GM18502 (cell line): ENCODE data around the gene FAM199X.
A peak's percentile ranks its signal among the peaks of the same experiment; 100 is the strongest.

Source experiments
- ATAC-seq: cut with Tn5 transposase; IDR thresholded peaks from one replicate; pipeline ENCODE4 v1.9.1; 2021; ENCODE audit warnings: mild to moderate bottlenecking; ENCODE audit not compliant: unreplicated experiment, poor library complexity

FAM199X gene

DNA sequence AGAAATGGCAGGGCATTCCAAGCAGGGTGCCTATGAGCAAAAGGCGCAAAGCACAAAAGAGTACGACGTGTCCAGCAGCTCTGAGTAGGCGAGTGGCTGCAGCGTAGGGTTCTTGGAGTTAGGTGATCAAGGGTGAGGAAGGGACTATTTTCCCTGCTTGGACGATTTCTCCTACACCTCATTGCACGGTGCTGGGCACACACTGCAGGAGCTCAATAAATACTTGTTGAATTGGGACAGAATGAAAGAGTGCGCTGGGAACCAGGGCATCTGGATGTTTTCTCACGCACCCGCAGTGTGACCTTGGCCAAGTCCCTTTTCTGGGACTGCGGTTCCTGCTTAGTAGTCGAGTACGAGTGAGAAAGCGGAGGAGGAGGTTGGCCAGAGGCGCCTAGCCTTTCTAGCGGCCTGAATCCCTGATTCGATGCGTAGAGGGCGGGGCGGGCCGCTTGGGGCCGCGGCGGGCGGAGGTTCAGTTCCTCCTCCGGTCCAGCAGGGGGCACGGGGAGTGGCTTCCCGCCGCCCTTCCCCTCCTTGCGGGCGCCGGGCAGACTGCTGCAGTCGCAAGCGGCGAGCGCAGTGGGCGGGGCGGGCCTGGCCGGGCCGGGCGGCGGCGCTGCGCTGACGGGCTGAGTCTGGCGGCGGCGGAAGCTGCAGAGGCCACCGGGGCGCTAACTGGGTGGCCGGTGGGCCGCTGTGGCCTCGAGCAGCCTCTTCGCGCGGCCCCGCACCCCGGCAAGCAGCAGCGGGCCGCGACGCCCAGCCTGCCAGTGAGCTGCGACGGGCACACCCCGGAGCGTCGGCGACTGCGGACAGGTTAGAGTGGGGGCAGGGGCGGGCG, at the start of gene FAM199X:
Gene FAM199X, plus strand, starts transcription at position 560 of the 841 bp plus-strand sequence. CDS start 333 bp downstream, outside the sequence.
- peak; percentile 97 for ATAC-seq

DNA sequence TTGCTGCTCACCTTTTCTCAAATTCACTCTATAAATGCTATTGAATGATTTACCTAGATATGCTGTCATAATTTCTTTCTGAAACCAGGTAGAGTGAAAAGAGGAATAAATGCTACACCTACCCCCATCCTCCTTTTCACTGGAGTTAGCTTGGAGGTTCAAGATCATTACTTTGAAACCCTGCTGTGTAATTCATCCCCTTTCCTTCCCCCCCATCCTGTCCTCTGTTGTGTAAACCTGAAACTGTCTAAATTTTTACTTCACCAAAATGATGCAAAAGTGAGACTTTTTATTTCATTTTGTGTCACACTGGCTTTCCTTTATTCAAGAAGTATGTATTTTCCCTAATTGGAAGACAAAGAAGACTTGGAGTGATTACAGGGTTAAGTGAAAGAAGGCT, 48.5 kb upstream of the FAM199X start:
- ATAC-seq = no peak

DNA sequence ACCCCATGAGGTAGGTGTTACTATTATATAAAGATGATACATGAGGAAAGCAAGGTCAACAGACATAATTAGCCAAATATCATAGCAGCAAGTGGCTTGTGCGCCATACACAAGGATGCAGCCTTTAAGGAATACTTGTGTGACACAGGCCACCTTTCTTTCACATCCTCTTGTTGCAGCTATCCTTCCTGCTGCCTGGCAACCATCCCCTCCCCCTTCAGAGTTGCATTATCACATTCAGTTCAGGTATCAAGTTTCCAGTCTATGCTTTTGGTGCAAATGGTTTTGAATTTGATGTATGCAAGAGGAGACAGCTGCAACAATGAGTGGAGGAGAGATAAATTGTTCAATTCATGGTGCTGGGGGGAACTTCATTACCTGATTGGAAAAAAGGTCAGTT, 47.5 kb upstream of the FAM199X start:
- ATAC-seq = no peak

DNA sequence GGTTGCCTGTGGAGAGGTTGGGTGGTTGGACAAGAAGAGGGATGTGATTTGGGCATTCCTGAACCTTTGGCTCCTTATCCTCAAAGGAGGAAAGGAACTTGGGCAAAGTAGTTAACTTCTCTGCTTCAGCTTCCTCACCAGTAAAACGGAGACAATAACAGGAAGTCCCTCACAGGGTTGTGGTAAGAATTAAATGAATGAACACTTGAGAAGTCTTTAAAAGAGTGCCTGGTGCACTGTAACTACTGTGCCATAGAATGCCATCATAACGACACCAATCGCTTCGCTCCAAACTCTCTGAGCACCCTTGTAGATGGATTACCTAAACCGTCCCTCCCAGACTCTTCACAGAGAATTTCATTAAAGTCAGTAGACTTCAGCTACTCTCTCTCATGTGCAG, 43.4 kb upstream of the FAM199X start:
- peak; percentile 71 for ATAC-seq

DNA sequence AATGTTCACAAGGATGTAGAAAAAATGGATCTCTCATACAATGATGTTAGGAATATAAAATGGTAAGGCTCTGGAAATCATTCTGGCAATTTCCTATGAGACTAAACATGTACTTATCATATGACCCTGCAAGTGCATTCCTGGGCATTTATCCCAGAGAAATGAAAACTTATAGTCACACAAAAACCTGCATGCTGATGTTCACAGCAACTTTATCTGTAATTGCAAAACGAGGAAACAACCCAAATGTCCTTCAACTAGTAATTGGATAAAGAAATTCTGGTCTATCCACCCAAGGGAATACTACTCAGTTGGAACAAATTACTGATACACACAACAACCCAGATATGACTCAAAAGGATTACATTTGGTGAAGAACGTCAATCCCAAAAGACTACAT, 39.4 kb upstream of the FAM199X start:
- no peak for ATAC-seq

DNA sequence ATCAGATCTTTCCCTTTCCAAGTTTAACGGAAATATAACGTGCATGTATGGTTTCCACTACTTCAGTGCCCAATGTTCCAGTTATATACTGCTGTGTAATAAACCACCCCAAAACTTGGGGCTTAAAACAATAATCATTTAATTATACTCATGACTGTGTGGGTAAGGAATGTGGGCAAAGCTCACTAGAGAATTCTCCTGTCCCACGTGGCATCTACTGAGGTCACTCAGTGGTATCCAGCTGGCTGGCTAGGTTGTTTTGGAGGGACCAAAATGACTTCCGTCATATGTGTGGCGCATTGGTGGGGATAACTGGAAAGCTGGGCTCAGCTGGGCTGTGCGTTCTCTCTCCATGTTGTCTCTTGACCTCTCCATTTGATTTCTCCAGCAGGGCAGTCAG, 35.4 kb upstream of the FAM199X start:
- ATAC-seq = no peak

DNA sequence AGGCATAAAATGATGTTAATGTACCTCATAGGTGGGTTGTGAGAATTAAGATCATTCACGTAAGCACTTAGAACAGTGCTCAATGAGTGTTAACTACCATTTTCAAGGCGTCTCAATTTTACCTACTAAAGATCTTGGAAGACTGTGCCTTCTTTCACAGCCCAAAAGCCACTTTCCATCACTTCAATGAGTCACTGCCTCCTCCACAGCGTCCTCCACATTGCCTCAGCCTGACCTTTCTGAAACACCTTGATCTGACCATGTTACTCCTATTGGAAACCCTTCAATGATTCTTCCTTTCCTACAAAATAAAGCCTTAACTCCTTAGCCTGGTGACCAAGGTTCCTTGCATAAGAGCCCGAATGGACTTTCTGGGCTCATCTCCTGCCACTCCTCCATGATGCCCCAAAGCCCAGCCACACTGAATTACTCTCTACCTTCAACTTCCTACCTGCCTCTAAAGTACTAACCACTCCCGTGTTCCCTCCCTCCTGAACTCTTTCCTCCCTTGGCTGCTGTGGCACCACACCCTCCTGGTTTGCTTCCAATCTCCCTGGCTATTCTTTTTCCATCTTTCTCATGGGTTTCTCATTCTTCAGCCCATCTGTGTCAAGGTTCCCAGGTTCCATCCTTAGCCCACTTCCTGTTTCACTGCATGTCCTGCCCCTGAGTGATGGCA, 31.5 kb upstream of the FAM199X start:
- ATAC-seq = no peak

DNA sequence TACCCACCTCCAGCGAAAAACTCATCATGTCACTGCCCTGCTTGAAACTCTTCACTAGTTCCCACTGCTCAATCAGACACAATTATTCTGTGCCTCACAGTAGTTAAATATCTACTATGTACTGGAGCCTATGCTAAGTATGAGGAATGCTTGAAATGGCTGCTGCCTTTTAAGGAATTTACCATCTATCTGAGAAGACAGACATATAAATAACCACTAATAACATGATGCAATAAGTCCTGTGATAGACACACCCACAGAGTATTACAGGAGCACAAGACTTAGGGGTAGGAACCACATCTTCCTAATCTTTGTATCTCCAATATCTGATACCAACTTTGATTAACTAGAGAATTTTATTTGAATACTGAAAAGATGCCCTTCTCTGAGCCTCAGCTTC, 30.6 kb upstream of the FAM199X start:
- no peak for ATAC-seq

DNA sequence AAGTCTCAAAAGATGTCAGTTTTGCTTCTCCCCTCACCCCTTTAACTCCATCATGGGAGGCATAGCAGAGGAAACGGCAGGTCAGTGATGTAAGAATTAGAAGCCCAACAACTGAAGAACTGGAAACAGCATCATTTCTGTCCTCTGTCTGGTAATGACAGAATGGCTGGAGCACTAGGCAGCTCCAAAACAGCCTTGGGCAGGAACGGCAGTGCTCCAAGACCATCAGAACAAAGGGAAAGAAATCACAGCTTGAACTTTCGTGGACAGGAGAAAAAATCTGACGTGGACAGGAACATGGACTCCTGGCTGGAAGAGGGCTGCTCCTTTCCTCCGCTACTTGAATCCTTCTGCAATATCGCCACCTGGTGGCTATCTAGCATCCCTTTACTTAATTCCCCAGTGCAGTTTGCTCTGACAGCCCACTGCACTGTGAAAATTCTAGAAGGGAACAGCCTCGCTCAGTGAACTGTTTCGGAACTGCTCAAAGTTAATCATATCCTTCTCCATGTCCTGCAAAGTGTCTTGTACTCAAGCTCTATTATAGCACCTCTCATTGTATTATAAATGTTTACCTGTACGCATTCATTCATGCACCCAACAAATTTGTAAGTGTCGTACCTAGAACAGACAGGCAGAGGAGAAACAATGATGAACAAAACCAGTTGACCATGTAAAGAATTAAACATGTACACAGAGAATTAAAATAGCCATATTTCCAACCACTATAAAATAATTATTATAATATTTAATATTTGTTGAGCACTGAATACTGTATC, 29.8 kb upstream of the FAM199X start:
- peak; percentile 86 for ATAC-seq

DNA sequence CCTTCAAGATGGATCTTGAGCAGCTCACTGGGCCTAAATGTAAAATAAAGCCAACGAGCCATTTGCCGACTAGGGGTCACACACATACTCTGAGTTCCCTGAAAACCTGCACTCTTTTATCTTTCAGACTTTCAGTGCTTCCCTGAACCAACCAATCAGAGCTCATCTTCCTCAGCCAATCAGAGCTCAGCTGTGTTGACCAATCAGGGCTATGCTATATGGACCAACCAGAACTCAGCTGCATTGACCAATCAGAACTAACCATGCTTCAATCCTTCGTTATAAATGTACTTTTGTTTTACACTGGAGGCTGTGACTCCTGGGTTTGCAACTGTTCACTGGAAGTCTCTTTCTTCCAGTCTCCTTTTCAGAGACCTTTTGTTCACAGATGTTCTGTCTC, 28.8 kb upstream of the FAM199X start:
- no peak for ATAC-seq

DNA sequence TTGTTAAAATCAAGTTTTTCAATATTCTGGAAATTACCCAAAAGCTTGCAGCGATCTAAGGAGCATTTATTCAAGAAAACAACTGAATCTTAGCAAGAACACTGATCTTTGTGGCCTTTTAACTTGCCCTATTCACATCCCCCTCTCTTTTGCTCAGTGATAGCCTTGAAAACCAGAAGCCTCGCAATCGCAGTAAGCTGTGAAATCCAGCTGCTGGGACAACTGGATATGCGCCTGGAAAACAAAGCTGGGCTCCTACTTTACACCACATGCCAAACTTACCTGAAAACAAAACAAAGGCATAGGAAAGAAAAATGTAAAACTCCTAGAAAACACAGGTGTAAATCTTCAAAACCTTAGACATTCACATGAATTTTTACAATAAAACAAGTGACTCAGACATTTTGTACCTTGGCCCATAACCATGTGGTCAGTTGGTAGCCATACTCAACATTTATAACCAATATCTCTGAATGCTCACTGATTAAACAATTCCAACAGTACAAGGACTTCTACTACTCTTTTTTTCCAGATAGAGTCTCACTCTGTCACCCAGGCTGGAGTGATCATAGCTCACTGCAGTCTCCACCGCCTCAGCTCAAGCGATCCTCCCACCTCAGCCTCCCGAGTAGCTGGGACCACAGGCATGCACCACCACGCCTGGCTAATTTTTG, 25.0 kb upstream of the FAM199X start:
- ATAC-seq = no peak

DNA sequence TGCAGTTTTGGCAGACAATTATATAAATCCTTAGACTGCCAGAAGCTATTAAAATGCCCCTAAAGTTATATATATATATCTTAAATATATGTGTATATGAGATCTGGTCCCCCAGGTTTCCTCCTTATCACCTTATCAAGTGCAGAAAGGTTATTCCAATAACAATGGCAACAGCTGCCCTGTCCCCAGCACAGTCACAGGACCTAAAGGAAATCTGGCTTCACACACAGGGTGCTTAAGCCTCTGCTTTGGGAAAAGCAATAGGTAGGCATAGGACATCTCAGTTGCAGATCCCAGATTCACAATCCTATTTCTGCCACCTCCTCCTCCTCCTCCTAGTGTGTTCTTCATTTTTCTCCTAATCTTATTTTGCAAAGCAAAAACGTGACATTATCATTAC, 15.2 kb upstream of the FAM199X start:
- no peak for ATAC-seq

DNA sequence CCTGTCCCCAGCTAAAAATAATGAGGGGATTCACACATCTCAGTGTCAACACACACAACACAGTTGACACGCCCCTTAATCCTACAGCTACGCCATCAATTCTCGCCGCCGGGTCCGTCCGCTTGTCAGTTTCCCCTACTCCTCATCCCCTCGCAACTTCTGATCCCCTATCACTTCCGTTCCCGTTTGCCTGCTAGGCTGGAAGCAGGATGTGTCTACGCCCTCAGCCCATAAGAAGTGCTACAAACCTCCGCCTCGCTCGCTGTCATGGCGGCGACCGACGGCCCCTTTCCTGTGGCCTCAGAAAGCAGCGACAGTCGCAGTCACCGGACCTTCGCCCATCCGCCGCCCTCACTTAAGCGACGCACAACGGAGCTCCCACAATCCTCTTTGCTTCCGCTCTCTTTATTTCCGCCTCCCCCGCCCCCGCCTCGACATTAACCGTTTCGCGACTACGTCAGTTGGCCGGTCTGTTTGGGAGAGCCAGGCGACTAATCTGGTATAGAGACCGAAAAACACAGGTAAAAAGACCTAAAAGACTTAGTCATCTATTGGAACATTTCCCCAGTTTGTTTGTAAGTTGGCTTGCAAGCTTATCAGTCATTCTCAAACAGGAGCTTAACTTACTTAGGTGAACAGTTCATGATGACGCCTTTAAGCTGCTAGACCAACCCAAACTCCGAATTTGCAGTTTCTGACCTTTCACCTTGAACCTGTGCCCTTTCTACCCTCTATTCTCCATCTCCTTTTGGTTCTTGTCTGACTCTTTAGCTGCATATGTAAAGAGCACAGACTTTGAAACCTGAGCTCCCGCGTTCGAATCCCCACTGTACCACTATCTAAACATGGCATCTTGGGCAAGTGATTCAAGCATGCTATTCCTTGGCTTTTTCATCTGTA, 9.4 kb upstream of the FAM199X start, which contains the start of gene SLC25A53:
Gene SLC25A53, minus strand, starts transcription at position 380 of the 900 bp plus-strand sequence. CDS start 51,752 bp downstream, outside the sequence.
- ATAC-seq = peak; percentile 91

DNA sequence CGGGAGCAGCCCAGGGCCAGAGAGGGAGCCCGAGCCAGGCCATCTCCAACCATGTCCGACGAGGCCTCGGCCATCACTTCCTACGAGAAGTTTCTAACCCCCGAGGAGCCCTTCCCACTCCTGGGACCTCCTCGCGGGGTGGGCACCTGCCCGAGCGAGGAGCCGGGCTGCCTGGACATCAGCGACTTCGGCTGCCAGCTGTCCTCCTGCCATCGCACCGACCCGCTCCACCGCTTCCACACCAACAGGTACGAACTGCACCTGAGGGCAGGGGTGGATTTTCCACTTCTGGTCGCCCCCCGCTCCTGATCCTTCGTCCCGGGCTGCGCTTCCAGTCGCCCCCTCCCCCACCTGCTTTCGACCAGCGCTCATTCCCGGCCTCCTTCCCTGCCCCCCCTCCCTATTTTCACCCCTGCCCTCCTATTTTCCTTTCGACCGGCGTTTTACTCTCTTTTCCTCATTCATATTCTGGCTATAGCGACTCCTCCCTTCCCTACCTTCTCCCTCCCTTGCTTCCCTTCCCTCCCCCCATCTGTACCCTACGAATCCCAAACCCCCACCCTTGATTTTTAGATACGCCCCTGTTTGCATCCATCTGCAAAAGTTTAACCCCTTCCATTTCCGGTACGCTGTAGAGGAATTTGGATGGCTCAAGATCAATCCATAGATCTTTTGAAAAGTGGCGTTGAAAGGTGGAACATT, 633 bp downstream of the FAM199X start:
- ATAC-seq = no peak

DNA sequence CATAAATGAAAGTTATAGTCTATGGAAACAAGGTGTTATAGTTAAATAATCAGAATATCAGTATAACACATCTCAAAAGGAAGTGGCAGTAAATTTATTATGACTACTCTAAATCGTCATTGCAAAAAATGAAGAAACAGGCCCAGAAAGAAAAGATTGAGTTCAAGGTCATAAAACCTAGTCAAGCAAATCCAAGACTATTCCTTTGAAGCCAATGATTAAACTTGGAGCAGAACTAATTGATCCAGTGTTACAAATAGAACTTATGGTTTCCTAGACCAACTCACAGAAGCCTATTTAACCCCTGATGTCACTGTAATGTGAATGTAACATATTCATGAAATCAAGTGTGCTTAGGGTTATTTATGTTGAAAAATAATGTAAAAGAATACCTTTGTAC, 1.9 kb downstream of the FAM199X start:
- ATAC-seq = no peak

DNA sequence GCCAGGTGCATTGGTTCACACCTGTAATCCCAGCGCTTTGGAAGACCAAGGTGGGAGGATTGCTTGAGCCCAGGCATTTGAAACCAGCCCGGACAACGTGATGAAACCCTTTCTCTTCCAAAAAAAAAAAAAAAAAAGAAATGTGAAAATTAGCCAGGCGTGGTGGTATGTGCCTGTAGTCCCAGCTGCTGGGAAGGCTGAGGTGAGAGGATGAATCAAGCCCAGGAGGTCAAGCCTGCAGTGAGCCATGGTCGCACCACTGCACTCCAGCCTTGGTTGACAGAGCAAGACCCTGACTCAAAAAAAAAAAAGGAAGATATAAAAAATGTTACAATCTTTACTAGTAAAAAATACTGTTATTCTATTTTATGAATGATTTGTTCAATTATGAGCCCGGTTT, 5.9 kb downstream of the FAM199X start:
- no peak for ATAC-seq

DNA sequence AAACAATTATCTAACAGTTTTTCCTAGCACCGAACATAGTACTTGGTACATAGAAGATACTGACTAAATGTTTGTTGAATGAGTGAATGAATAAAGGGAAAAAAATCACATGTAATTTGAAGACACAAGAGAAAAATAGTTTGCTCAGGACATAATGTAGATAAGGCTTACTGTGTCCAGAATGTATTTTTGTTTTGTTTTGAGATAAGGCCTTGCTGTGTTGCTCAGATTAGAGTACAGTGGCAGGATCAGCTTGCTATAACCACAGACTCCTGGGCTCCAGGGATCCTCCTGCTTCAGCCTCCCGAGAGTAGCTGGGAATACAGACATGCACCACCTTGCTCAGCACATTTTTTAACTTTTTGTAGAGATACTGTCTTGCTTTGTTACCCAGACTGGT, 6.5 kb downstream of the FAM199X start:
- ATAC-seq = no peak

DNA sequence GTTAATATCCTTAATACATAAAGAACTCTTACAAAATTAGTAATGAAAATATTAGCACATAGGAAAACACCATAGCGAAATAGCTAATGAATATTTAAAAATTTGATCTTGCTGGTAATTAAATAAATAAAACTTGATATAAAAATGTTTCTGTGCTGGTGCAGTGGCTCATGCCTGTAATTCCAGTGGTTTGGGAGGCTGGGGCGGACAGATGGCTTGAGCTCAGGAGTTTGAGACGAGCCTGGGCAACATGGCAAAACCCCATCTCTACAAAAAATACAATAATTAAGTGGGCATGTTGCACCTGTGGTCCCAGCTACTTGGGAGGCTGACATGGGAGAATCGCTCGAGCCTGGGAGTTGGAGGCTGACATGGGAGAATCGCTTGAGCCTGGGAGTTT, 7.6 kb downstream of the FAM199X start:
- no peak for ATAC-seq

DNA sequence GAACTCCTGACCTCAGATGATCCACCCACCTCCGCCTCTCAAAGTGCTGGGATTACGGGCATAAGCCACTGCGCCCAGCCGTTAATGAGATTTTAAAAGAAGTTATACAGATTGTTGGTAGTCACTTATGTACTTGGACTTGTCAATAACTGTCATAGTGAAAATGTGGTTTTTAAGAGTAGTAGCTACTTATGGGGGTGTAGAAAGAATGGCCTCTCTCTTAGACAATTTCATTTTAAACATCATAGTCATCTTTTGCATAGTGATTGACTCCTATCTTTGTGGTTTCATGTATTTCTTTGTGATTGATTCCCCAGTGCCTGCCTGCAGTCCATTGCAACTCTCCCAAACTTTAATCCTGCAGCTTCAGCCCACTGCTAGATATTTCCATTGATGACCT, 17.4 kb downstream of the FAM199X start:
- no peak for ATAC-seq
